A673 (cell line): ENCODE results near the gene RIBC2.

Source experiments
- CTCF ChIP-seq: fragments of 300-800, 200-600 bp; sonication (generic); conservative IDR thresholded peaks from 2 replicates; pipeline ENCODE4 v1.5.1; 2017; ENCODE audit warnings: low read depth, mild to moderate bottlenecking, antibody characterized with exemption, low read length, moderate library complexity, mixed read lengths
- EZH2 ChIP-seq: fragments of 200-600 bp; sonication (generic); IDR thresholded peaks from 2 replicates; pipeline ENCODE4 v1.6.1; 2017; ENCODE audit warnings: borderline replicate concordance, low read depth, mild to moderate bottlenecking, mixed read lengths, antibody characterized with exemption, low read length; ENCODE audit not compliant: poor library complexity, severe bottlenecking

- TF ChIP-seq CTCF (peak; percentile 98), EZH2 (no peak)
These were observed 22.1 kb downstream of the RIBC2 start for GRCh38 chr22:45435544-45436139.
